ENCODE results near the gene TET2.

The TET2 gene

GRCh38 chr4:105327222-105327621 is 180.5 kb downstream of the TET2 start:
- Histone ChIP-seq H3K4me3 (ENCODE audit: low read depth, low read length) (no peak overlapping the region), H3K36me3 (ENCODE audit: control insufficient read depth, insufficient read depth, low read length) (no peaks in the 10 kb centered on the region), H3K4me2 (ENCODE audit: low read length) (no peak overlapping the region), H3K9ac (no peak overlapping the region), H3K79me2 (no peaks in the 10 kb centered on the region), H3K27ac (no peak overlapping the region), H3K27me3 (ENCODE audit: control insufficient read depth, insufficient read depth, low read length) (no peaks in the 10 kb centered on the region), H2AFZ (no peak overlapping the region), H3K9me3 (ENCODE audit: control insufficient read depth, low read length) (no peaks in the 10 kb centered on the region), H3K4me1 (no peaks in the 10 kb centered on the region)
- TF ChIP-seq CTCF (IDR thresholded peaks at IDR 0.05): no peak

GRCh38 chr4:105327956-105328355 is 181.3 kb downstream of the TET2 start:
- no peak overlapping the region for H3K27ac ChIP-seq
- H3K9ac ChIP-seq: no peak overlapping the region
- H3K27me3 ChIP-seq (ENCODE audit: control insufficient read depth, insufficient read depth, low read length): no peaks in the 10 kb centered on the region
- H3K9me3 ChIP-seq (ENCODE audit: control insufficient read depth, low read length): no peaks in the 10 kb centered on the region
- no peak overlapping the region for H3K4me3 ChIP-seq (ENCODE audit: low read depth, low read length)
- no peak overlapping the region for H2AFZ ChIP-seq
- no peaks in the 10 kb centered on the region for H3K79me2 ChIP-seq
- H3K4me1 ChIP-seq: no peaks in the 10 kb centered on the region
- no peaks in the 10 kb centered on the region for H3K36me3 ChIP-seq (ENCODE audit: control insufficient read depth, insufficient read depth, low read length)
- no peak overlapping the region for H3K4me2 ChIP-seq (ENCODE audit: low read length)
- TF ChIP-seq CTCF (IDR thresholded peaks at IDR 0.05): no peak

GRCh38 chr4:105329081-105329480 is 182.4 kb downstream of the TET2 start:
- H3K4me1 ChIP-seq: no peaks in the 10 kb centered on the region
- no peak overlapping the region for H3K4me2 ChIP-seq (ENCODE audit: low read length)
- no peaks in the 10 kb centered on the region for H3K36me3 ChIP-seq (ENCODE audit: control insufficient read depth, insufficient read depth, low read length)
- H3K27me3 ChIP-seq (ENCODE audit: control insufficient read depth, insufficient read depth, low read length): no peaks in the 10 kb centered on the region
- H3K27ac ChIP-seq: no peak overlapping the region
- H3K4me3 ChIP-seq (ENCODE audit: low read depth, low read length): no peak overlapping the region
- no peak overlapping the region for H2AFZ ChIP-seq
- no peak overlapping the region for H3K9ac ChIP-seq
- TF ChIP-seq CTCF (IDR thresholded peaks at IDR 0.05): no peak
- no peaks in the 10 kb centered on the region for H3K79me2 ChIP-seq
- no peaks in the 10 kb centered on the region for H3K9me3 ChIP-seq (ENCODE audit: control insufficient read depth, low read length)
